Middle frontal gyrus (tissue), 1 donor: ENCODE data around the gene NEK6.

Experiments used
- DNase-seq: peaks from one replicate; pipeline ENCODE4 v3.0.0-alpha.2; 2015; ENCODE audit warnings: low spot score; ENCODE audit errors: extremely low spot score

Gene NEK6

DNA sequence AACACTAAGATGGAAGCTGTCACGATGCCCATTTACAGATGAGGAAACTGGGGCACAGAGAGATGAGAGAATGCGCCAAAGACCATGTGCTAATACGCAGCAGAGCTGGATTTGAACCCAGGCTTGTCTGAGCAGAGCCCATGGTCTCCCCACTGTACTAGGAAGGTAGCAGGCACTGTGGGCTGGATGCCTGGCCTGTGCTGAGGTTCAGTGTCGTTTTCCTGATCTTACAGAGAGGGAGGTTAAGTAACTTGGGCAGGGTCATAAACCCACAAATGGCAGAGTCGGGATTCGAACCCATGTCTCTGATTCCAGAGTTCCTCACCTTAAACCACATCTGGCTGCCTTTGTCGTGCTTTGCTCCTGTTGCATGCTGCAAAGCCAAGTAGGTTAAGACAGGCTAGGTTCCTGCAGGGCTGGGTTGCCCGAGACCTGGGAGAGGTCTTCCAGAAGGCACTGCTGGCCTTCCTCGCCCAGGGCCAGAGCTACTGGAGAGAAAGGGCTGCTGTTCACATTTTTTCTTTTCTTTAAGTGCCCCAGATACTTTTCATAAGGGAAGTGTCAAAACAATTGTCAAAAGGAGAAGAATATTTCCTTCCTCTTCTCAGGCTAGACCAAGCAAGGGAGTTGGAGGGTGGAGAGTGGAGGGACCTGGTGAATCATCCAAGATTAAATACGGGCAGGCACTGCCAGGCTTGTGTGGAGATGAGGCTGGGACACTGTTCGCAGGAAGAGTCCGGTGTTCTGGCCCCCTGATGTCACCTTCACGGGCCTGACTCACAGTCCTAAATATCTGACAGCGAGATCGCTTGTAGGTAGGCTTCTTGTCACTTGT lies 3.2 kb downstream of the NEK6 start:
- DNase-seq, result no peak

DNA sequence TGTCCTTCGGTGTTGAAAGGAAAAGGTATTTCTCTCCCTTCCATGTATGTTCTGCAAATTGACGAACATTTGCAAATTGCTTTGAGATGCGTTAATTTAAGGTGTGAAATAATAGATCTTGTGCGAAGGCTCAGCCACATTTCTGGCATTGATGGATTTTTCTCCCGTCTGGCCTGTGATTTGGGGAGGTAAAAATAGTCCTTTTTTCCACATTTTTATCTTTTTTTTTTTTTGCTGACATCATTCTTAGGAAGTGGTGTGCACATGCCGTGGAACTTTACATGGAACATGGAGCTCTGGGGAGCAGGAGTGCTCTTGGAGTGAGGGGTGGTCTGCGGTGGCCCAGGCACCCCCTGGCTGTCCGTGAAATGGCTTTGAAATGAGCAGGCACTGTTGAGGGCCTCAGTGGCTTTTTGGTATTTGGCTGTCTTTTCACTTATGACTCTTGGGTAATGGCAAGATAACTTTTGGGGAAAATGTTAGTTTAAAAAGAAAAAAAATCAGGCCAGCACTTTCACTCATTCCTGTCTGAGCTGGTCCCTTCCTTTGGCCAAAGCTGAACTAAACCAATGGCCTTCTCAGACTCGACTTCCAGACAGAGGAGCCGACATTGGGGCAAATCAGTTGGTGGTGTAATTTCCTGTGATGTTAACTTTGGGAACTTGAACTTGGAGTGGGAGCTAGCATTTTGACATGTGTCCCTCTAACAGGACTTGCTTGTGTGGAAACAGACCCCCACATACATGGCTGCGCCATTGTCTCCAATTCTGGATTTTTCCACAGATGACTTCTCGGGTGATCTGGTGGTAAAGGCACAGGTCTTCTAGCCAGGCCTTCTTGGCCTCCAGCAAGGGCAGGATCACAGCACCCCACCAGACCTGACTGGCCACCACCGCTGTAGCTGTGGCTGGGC lies 4.2 kb downstream of the NEK6 start:
- DNase-seq, result no peak

DNA sequence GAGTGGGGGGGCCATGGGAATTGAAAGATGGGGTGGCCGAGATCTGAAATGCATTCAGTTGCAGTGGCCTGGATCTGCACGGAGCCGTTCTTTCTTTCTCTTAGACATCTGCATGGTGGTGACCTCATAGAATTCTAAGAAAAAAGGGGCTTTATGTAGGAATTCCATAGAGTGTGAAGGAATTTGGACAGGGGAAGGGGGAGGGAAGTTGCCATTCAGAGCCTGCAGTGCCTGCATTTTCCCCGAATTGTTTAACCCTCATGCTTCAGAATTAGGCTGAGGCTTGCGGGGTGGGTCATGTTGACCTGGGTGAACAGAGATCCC lies 4.9 kb downstream of the NEK6 start:
- no peak for DNase-seq

DNA sequence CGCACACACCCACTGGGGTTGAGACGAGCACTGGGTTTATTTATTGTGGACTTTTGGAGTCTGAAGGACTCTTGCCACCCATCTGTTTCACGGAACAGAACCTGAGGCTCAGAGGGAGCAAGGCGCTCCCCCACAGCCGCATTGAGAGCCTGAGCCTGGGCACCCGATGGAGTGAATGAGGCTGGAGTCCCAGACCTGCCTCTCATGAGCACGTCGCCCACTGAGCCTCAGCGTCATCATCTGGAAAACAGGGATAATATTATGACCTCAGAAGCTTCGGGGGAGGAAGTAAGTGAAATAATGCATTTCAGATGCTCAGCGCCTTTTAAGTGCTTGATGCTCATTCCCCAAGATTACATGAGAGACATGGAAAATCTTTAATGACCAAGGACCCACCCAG lies 5.5 kb downstream of the NEK6 start:
- no peak for DNase-seq

DNA sequence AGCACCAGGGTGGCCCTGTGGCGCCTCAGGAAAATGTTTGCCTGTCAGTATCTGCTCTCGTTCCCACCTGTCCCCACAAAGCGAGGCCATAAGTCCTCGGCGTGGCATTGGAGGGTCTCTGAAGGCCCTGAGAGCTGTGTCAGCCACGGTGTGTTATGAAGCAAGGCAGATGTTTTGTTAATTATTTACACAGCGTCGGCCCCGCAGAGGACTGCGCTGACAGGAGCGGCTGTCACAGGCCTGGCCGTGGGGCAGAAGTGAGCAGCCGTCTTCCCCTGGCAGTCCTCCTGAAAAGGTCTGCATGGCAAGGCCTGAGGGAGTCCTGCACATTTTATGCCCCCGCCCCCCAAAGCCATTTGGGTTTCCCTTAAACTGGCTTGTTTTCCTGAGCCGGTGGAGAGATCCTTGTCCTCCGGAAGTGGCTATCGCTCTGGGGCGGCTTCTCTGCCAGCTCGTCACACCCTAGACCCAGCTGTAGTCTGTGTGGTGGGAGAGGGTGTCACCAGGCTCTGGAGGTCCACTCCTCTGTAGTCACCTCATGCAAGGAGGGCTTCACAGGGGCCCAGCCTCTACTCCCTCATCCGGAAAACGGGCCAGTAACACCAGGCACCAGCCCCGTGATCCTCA lies 6.2 kb downstream of the NEK6 start:
- no peak for DNase-seq

DNA sequence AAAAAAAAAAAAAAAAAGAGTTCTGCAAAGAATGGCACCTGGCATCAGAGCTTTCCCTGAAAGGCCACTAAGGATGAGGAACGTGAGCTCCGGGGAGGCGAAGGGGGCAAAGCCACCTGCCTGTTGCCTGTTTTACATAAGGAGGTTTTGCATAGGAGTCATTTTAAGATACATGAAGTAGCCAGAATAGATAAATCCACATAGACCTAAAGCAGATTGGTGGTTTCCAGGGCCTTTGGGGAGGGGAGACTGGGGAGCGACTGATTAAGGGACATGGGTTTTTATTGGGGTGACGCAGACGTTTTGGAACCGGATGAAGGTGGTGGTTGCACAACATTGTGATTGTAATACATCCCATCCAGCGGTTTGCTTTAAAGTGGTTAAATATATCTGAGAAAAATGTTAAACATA lies 7.1 kb downstream of the NEK6 start:
- no peak for DNase-seq

DNA sequence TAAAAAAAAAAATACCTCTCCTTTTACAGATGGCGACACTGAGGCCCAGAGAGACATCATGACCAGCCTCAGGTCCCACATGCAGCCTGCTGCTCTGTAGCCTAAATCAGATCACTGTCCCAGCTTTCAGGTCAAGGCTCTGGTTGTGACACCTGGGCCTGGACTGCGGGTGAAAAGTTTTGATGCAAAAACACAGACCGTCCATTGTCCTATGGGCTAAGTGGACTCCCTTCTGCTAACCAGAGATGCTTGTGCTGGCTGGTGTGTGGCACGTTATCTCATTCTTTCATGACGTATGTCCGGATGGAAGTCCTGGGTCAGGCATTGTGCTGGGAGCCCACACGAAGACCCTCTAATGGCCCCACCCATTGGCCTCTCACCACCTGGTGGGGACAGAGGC lies 7.8 kb downstream of the NEK6 start:
- no peak for DNase-seq

DNA sequence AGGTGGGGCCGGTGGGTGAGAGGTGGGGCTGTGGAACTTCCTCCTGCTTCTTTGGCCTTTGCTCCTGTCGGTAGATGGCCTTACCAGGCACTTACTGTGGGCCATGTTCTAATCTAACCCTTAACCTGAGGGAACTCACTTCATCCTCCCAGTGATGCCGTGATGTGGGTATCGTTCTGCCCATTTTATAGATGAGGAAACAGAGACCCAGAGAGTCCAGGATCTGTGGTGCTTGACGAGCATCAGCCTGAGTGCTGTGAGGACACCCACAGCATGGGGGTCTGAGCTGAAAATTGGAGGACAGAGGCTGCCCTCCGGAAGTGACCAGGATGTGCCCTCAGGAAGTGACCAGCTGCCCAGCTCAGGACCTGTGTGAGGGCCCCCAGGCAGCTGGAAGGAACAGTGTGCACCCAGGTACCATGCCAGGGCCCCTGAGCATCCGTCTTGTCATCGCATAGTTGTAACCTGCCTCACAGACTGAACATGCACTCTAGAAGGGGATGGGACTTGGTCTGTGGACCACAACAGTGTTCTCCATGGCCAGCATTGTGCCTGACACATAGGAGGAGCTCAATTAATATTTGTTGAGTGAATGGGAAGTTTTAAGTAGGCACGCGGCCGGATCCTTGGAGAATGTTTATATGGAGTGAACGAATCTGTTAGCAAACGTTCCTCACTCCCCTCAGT lies 8.5 kb downstream of the NEK6 start:
- DNase-seq, result no peak

DNA sequence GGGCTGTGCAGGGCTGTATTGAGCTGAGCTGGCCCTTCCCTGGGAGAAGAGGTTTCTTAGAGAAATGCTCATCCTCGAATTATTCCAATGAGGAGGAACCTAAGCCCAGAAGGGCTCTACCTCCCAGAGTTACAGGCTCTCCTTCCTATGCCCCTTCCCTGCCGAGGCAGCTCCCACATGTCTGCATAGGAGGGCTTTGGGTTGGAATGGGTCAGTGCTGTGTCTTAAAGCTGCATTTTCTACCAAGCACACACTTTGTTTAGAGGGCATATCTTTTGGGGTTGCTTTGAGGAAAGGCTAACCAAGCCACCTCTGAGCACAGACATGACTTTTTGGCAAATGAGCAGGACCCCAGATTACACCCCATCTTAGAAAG lies 9.1 kb downstream of the NEK6 start:
- no peak for DNase-seq

DNA sequence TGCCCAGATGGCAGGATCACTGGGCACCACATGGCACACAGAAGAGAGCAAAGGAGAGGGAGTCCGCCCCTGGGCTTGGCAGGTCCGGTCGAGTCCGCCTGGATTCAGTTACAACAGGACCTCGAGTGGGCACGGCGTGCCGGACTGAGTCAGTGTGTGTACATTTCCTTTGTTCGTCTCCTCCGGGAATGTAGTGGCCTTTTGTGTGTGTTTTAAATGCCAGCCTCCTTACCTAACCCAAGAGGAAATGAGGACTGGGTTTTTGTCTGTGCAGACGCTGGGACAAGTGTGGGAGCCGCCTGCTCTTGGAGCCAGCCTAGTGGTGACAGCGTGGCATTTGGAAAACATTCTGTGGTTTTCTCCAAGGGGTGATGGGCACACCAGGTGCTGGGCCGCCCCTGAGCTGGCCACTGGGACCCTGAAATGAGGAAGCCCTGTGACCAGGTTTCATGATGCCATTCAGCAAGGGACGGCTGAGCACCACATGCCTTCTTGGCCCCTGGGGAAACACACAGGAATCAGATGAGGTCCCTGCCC lies 9.6 kb downstream of the NEK6 start:
- DNase-seq, result no peak

DNA sequence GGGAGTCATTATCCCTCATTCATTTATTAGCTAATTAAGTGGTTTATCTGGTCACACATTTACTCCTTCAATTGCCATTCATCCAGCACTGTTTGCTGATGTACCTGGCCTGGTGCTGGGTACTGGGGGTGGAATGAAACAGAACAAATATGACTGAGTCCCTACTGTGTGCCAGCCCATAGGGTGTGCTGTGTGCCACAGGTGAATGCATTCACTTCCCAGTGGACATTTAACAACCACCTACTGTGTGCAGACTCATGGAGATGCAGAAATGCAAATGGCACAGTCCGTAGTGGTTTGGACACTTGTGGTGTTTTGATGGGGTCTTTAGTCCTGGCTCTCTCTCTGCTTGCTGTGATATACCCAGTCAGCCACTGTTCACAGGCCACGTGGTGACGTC lies 10.5 kb downstream of the NEK6 start:
- no peak for DNase-seq

DNA sequence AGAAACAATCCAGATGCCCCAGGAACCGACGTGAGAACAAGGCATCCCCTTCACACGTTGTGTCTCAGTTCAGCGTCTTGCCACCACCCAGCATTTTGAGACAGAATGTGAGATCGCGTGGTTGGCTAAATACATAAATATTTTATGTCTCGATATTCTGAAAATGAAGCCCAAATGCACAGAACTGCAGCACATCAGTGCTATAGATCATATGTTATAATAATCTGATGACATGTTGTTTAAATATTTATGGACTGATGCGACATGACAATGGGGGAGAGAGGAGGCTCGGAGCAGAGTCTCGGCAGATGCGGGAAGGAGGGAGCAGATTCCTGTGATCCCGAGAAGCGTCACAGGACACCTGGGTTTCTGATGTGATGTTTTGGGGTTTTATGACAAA lies 10.9 kb downstream of the NEK6 start:
- DNase-seq, result no peak

DNA sequence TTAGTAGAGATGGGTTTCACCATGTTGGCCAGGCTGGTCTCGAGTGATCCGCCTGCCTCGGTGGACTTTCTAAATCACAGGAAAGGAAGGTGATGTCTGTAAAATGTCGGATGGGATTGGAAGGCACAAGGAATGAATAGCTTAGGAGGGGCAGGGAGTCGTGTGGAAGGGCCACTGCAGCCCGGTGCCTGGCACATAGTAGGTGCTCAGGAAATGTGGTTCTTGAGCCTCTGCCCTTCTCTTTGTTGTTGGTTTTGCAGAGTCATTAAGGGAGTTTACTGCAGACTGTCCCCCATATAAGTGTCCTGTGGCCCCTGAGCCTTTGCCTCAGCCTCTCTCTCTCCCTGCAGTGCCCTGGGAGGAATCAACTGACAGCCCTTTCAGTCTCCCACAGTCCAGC lies 11.8 kb downstream of the NEK6 start:
- DNase-seq, result no peak

DNA sequence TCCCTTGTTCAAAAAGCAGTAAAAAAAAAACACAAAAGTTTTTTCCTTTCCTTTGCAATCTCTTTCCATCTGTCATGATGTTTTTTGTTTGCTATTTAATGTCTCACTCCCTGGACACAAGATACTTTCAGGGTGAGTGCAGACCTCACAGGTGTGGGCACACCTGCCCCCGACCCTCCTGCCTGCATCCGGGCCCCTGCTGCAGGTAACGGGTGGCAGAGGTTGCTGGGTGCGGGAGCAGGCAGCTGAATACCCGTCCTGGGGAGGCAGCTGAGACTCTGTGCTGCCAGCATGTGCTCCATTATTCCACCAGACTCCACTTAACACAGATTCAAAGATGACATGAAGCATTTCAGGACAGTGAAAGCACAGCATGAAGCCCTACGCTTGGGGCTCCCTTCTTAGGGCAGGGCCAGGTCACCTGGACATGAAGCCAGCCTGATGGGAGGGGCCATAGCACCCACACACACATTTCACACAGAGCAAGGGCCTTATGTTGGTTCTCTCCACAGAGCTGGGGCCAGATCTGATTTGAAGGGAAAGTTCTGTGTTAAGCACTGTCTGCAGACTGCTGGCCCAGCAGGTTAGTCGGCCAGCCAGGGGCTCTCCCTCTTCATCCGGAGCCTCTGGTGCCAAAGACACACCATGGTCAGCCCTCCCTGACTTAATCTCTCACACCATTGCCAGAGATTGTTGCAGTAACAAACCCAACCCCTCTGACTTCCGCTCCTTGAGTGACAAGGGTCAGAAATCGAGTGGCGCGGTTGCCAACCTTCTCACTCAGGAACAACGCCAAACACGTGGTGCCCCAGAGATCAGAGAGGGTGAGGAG lies 13.0 kb downstream of the NEK6 start:
- DNase-seq, result no peak

DNA sequence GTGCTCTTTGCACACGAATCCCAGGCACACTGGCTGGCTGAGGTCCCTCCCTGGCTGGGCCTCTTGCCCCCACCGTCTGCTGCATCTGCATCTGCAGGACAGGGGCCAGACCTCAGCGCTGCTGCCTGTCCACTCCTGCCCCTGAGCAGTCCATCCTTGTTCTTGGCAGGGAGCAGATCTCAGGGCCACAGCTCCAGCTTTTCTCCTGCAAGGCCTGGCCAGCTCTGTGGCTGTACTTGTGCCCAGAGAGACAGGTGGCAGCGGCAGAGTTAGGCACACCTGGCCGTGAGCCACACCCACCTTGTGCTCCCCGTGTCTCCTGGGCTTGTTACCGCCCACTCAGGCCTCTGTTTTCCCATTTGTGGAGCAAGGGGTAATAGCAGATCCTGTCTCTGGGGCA lies 13.9 kb downstream of the NEK6 start:
- DNase-seq, result no peak

DNA sequence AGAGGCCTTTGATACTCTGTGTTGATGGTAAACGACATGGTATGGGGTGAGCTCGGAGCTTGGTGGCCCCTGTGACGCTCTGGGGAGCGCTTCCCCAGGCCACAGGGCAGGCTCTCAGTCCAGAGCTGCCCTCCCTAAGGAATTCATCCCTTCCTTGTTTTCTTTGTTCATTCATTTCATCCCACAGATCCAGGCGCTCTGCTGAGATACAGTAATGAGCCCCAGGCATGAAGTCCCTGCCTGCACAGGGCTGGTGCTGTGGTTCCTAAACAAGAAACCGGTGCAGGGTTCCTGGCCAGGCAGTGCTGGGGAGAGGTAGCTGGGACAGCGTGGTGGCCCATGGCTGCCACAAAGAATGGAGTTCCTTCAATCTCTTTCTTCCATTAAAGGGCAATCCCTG lies 14.4 kb downstream of the NEK6 start:
- DNase-seq, result no peak

DNA sequence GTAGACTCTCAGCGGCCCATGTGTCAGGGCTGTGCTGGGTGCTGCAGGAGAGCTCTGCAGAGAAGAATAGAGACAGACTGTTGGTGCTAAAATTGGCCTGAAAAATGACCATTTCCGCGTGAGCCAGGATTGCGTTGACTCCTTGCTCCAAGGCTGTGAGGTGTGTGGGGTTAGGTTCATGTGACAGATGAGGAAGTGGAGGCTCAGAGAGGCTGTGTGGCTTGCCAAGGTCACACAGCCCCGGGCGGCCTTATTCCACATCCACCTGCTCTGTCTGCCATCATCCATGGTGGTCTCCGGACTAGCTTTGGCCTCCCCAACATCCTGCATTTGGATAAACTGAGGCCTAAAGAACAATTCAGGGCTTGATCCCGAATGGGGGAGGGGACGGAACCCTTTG lies 15.2 kb downstream of the NEK6 start:
- DNase-seq, result no peak

DNA sequence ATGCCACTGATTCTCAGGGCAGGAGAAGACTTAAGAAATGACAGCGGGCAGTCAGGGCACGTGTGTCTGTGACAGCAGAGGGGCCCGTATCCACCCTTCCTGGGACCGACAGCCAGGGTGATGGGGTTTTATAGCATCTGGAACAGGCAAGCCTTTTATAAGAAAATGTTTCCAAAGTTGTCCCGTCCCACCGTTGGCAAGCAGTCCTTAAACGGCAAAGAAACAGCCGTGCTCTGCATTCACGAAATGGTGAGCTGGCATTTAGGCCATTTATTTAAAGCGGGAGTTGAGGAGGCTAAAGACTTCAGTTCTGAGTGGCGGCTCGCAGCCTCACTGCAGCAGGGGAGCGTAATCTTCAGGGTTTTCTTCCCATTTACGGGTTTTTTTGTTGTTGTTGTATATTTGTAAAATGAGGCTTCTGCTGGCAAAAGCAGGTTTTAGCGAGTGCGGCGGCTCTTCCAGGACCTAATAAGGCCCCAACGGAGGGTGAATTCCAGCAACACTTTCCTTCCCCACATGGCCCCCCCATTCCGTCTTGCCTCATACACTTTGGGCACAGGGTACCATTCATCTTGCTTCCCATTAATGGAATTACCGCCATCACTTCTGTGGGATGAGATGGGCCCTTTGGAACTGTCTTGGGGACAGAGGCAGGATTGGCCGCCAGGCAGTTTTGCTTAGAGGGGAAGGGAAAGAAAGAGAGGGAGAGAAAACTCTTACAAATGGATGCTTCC lies 15.8 kb downstream of the NEK6 start:
- no peak for DNase-seq

DNA sequence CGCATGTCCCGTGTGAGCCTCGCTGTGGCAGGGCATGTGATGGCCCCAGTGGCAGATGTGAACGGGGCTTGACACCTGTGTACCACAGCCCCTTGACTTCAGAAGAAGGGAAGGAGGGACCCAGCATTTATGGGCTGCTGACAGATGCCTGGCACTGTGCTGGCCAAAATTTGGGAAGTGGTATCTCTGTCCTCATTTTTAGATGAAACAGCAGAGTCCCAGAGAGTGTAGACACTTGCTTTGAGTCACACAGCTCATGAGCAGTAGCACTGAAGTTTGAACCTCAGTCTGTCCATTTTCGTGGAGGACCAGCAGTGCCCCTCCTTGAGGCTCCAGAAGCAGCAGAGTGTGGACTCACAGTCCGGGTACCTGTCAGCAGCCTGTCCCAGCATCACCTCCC lies 16.5 kb downstream of the NEK6 start:
- no peak for DNase-seq

DNA sequence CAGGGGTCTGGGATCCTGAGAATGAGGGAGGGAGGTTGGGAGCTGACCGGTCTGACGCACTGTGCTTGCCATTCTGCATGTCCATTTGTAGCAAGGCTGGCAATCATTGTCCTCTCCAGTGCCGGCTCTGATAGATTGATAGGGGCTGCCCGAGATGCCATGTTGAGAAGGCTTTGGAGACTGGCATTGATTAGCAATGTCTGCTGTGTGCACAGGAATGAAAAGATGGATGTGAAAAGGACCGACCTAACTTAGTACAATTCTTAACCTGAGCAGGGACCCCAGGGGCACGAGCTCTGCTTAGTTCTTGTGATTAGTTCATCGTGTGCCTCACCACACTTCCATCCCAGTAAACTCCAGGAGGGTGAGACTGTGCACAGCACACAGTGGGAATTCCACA lies 17.0 kb downstream of the NEK6 start:
- no peak for DNase-seq
